Astrocyte (in vitro differentiated cells and primary cell): Measurements from ENCODE around the gene WASF2. TPM values are rescaled to one million over a fixed set of nuclear protein-coding genes. Genes with fewer than 3 reads are reported as not detected.

Experiments used
- DNase-seq: peaks from one replicate; pipeline ENCODE4 v3.0.0-alpha.2; 2010; ENCODE audit warnings: low read depth
- FAIRE-seq: peaks from 2 replicates; lab custom pipeline; 2011; peaks lifted over from hg19 to GRCh38; lab: Jason Lieb, UNC
- H2AFZ ChIP-seq: 2 replicates; pipeline ENCODE4 v1.6.0; 2012; ENCODE audit warnings: low read depth, low read length, inconsistent platforms
- H3K27ac ChIP-seq: 2 replicates; pipeline ENCODE4 v1.5.1; 2011; ENCODE audit warnings: low read depth, low read length, inconsistent platforms
- H3K27me3 ChIP-seq: 2 replicates; pipeline ENCODE4 v1.6.0; 2011; ENCODE audit warnings: low read length, inconsistent platforms; ENCODE audit not compliant: insufficient read depth
- H3K36me3 ChIP-seq: 2 replicates; pipeline ENCODE4 v1.5.1; 2011; ENCODE audit warnings: low read length, inconsistent platforms; ENCODE audit not compliant: insufficient read depth
- H3K4me1 ChIP-seq: 2 replicates; pipeline ENCODE4 v1.5.1; 2011; ENCODE audit warnings: low read length, inconsistent platforms; ENCODE audit not compliant: insufficient read depth
- H3K4me2 ChIP-seq: 2 replicates; pipeline ENCODE4 v1.6.0; 2012; ENCODE audit warnings: low read length, inconsistent platforms
- H3K4me3 ChIP-seq: 2 replicates; pipeline ENCODE4 v1.5.1; 2011; ENCODE audit warnings: low read depth, mild to moderate bottlenecking, low read length, inconsistent platforms; ENCODE audit not compliant: insufficient read depth
- H3K79me2 ChIP-seq: 2 replicates; pipeline ENCODE4 v1.6.0; 2012; ENCODE audit warnings: mild to moderate bottlenecking, low read length, inconsistent platforms; ENCODE audit not compliant: insufficient read depth
- H3K9ac ChIP-seq: 2 replicates; pipeline ENCODE4 v1.6.0; 2012; ENCODE audit warnings: mild to moderate bottlenecking, low read length, inconsistent platforms
- H3K9me3 ChIP-seq: 2 replicates; pipeline ENCODE4 v1.5.1; 2012; ENCODE audit warnings: low read depth, mild to moderate bottlenecking, low read length, inconsistent platforms; ENCODE audit not compliant: insufficient read depth
- H4K20me1 ChIP-seq: 2 replicates; pipeline ENCODE4 v1.6.0; 2012; ENCODE audit warnings: low read length, inconsistent platforms; ENCODE audit not compliant: insufficient read depth
- H3K27ac Mint-ChIP-seq: one replicate; pipeline ENCODE4 v1.8.0; 2021; ENCODE audit warnings: mild to moderate bottlenecking, mixed read lengths; ENCODE audit not compliant: unreplicated experiment
- H3K27me3 Mint-ChIP-seq: one replicate; pipeline ENCODE4 v1.8.0; 2021; ENCODE audit warnings: low read depth, mixed read lengths; ENCODE audit not compliant: unreplicated experiment
- H3K36me3 Mint-ChIP-seq: one replicate; pipeline ENCODE4 v1.8.0; 2021; ENCODE audit warnings: low read depth, mixed read lengths; ENCODE audit not compliant: unreplicated experiment
- H3K4me1 Mint-ChIP-seq: one replicate; pipeline ENCODE4 v1.8.0; 2021; ENCODE audit warnings: low read depth, mixed read lengths; ENCODE audit not compliant: unreplicated experiment
- H3K4me3 Mint-ChIP-seq: one replicate; pipeline ENCODE4 v1.8.0; 2021; ENCODE audit warnings: mild to moderate bottlenecking, moderate library complexity, mixed read lengths; ENCODE audit not compliant: unreplicated experiment
- H3K9me3 Mint-ChIP-seq: one replicate; pipeline ENCODE4 v1.8.0; 2021; ENCODE audit warnings: mild to moderate bottlenecking, mixed read lengths; ENCODE audit not compliant: unreplicated experiment
- EZH2 ChIP-seq: IDR thresholded peaks from 2 replicates; pipeline ENCODE4 v1.6.1; 2012; ENCODE audit warnings: mild to moderate bottlenecking, low read length, inconsistent platforms; ENCODE audit not compliant: insufficient read depth
- total RNA-seq: library from RNA; stranded (reverse); gene quantifications from 2 replicates; pipeline ENCODE4 v1.2.1, GENCODE V29; 2021
- TF ChIP-seq, protein P1 (sequence below): IDR thresholded peaks from 2 replicates; pipeline ENCODE4 v1.5.1; 2011; ENCODE audit warnings: low read depth, mild to moderate bottlenecking, inconsistent platforms, low read length, moderate library complexity; ENCODE audit not compliant: insufficient read depth

The WASF2 gene
- total RNA-seq, 1 donor from 2014 or later: 86.9 TPM

DNA sequence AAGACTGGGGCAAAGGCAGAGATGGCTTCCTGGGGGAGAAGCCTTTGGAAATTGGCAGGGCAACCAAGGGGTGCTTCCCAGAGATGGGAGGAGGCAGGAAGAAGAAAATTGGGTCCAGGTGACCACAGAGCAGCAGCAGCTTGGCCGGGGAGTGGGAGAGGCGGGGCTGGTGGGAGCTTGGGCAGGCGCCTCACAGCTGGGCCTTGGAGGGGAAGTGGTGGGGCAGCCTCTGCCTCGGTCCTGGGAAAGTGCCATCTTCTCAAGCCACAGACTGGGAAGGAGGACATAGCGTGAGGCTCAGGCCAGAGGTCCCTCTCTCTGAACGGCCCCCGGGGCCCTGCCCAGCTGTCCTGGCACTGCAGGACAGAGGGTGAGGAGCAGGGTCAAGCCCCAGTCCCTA lies 24.0 kb upstream of the WASF2 start:
- no peak overlapping the region for H3K27ac Mint-ChIP-seq
- no peaks in the 10 kb centered on the region for H3K36me3 Mint-ChIP-seq
- no peaks in the 10 kb centered on the region for H3K79me2 ChIP-seq
- no peak for TF ChIP-seq EZH2
- TF ChIP-seq, protein P1, sequence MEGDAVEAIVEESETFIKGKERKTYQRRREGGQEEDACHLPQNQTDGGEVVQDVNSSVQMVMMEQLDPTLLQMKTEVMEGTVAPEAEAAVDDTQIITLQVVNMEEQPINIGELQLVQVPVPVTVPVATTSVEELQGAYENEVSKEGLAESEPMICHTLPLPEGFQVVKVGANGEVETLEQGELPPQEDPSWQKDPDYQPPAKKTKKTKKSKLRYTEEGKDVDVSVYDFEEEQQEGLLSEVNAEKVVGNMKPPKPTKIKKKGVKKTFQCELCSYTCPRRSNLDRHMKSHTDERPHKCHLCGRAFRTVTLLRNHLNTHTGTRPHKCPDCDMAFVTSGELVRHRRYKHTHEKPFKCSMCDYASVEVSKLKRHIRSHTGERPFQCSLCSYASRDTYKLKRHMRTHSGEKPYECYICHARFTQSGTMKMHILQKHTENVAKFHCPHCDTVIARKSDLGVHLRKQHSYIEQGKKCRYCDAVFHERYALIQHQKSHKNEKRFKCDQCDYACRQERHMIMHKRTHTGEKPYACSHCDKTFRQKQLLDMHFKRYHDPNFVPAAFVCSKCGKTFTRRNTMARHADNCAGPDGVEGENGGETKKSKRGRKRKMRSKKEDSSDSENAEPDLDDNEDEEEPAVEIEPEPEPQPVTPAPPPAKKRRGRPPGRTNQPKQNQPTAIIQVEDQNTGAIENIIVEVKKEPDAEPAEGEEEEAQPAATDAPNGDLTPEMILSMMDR: no peak
- peak overlapping the region; percentile 14 for H3K4me3 Mint-ChIP-seq
- FAIRE-seq (no peak), DNase-seq (no peak)
- no peaks in the 10 kb centered on the region for H3K4me1 ChIP-seq
- H3K4me1 Mint-ChIP-seq: peaks cover 16% of the 10 kb centered on the region
- no peaks in the 10 kb centered on the region for H3K36me3 ChIP-seq
- H2AFZ ChIP-seq: no peak overlapping the region
- H3K9me3 ChIP-seq: no peaks in the 10 kb centered on the region
- H3K9me3 Mint-ChIP-seq: peaks cover 2% of the 10 kb centered on the region
- peaks cover 7% of the 10 kb centered on the region for H3K27me3 Mint-ChIP-seq
- H4K20me1 ChIP-seq: no peaks in the 10 kb centered on the region
- no peaks in the 10 kb centered on the region for H3K27me3 ChIP-seq
- no peak overlapping the region for H3K4me2 ChIP-seq
- H3K27ac ChIP-seq: no peak overlapping the region
- no peak overlapping the region for H3K4me3 ChIP-seq
- no peak overlapping the region for H3K9ac ChIP-seq

GRCh38 chr1:27513528-27513927 lies 23.6 kb upstream of the WASF2 start:
- no peaks in the 10 kb centered on the region for H3K27me3 ChIP-seq
- no peaks in the 10 kb centered on the region for H3K9me3 ChIP-seq
- no peaks in the 10 kb centered on the region for H3K4me1 ChIP-seq
- no peak for DNase-seq
- H3K4me3 ChIP-seq: no peak overlapping the region
- H3K36me3 ChIP-seq: no peaks in the 10 kb centered on the region
- TF ChIP-seq EZH2: no peak
- TF ChIP-seq, protein P1: no peak
- no peak overlapping the region for H3K4me2 ChIP-seq
- Mint-ChIP-seq H3K27me3 (peaks cover 7% of the 10 kb centered on the region), H3K36me3 (no peaks in the 10 kb centered on the region), H3K27ac (no peak overlapping the region), H3K4me3 (peak overlapping the region; percentile 14), H3K4me1 (peaks cover 14% of the 10 kb centered on the region), H3K9me3 (no peaks in the 10 kb centered on the region)
- no peaks in the 10 kb centered on the region for H3K79me2 ChIP-seq
- H4K20me1 ChIP-seq: no peaks in the 10 kb centered on the region
- FAIRE-seq: no peak
- H2AFZ ChIP-seq: no peak overlapping the region
- H3K9ac ChIP-seq: no peak overlapping the region
- H3K27ac ChIP-seq: no peak overlapping the region

- Histone ChIP-seq H3K79me2 (no peaks in the 10 kb centered on the region), H3K36me3 (no peaks in the 10 kb centered on the region), H3K4me3 (no peak overlapping the region), H3K9ac (no peak overlapping the region), H3K4me2 (no peak overlapping the region), H3K9me3 (no peaks in the 10 kb centered on the region), H3K4me1 (peaks cover 8% of the 10 kb centered on the region), H3K27ac (no peak overlapping the region), H3K27me3 (no peaks in the 10 kb centered on the region), H4K20me1 (no peaks in the 10 kb centered on the region), H2AFZ (no peak overlapping the region)
- Mint-ChIP-seq H3K9me3 (no peaks in the 10 kb centered on the region), H3K4me1 (peaks cover 12% of the 10 kb centered on the region), H3K27me3 (peaks cover 6% of the 10 kb centered on the region), H3K36me3 (no peaks in the 10 kb centered on the region), H3K4me3 (no peak overlapping the region), H3K27ac (peak overlapping the region; percentile 77)
- DNase-seq: no peak
- TF ChIP-seq, protein P1: no peak
- FAIRE-seq: no peak
Measured at GRCh38 chr1:27509127-27510080, 19.4 kb upstream of the WASF2 start.
